Hepatocyte (in vitro differentiated cells): ENCODE measurements around the gene PORCN.

ENCODE experiments used
- CTCF ChIP-seq: fragments of 200-600 bp; sonication (generic); IDR thresholded peaks from 2 replicates; pipeline ENCODE4 v1.5.1; 2016; ENCODE audit warnings: antibody characterized with exemption, mild to moderate bottlenecking; ENCODE audit not compliant: poor library complexity
- EZH2 ChIP-seq: fragments of 200-600 bp; sonication (generic); IDR thresholded peaks from 2 replicates; pipeline ENCODE4 v1.6.1; 2016; ENCODE audit warnings: antibody characterized with exemption, mild to moderate bottlenecking, borderline replicate concordance

DNA sequence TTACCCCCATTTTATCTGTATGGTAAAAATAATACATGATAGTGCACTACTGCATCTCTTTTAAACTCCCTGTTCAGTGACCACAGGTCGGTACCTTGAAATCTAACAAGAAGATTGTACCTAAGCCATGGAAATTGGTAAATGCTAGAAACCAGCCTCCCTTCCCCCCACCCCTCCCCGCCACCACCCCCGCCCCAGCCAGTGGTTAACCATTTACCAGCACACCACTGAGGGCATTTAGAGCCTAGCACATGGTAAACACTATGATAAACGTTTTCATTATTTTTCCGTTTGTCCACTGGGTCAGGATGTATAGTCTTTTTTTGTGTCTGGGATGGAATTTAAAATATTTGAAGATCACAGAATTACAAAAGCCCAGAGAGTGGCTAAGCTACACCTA, 33.5 kb upstream of the PORCN start:
- TF ChIP-seq EZH2 (no peak), CTCF (no peak)
